ENCODE measurements around the gene SH3GL1.

The SH3GL1 gene

GRCh38 chr19:4313847-4314490 lies 86.4 kb downstream of the SH3GL1 start:
- DNase-seq (ENCODE audit: low spot score): no peak

Data from CD4-positive, alpha-beta T cell treated with Interleukin-15 for 4 hours (primary cell).